Caco-2 (cell line): Measurements from ENCODE around the gene PADI2. TPM values are rescaled to one million over a fixed set of nuclear protein-coding genes. Genes with fewer than 3 reads are reported as not detected.

ENCODE experiments used
- BruUV-seq: library from RNA; stranded (reverse); fragments of 400-500 nt; replicated peaks from 2 replicates; lab custom pipeline; 2021; lab: Mats Ljungman, UMichigan
- CTCF ChIA-PET: fragments of 300-600 bp; sonication (Branson Sonifier 250); formaldehyde crosslinking; loops from one replicate; lab custom pipeline; 2022; ENCODE audit warnings: antibody characterized with exemption; lab: Charles Lee
- POLR2A ChIA-PET: fragments of 300-600 bp; sonication (Branson Sonifier 250); formaldehyde crosslinking; loops from one replicate; lab custom pipeline; 2022; ENCODE audit warnings: antibody characterized with exemption; lab: Charles Lee
- DNase-seq, 2 experiments: peaks; one replicate each; pipeline versions ENCODE4 v3.0.0 to v3.0.0-alpha.2; 2020 to 2022
- H3K27me3 ChIP-seq: replicated peaks from 2 replicates; pipeline ENCODE4 v1.6.0; 2011; ENCODE audit warnings: low read length; ENCODE audit not compliant: control insufficient read depth, insufficient read depth
- H3K36me3 ChIP-seq: 2 replicates; pipeline ENCODE4 v1.5.1; 2011; ENCODE audit warnings: low read length; ENCODE audit not compliant: control insufficient read depth, insufficient read depth
- H3K4me1 ChIP-seq: fragments of 250-450 bp; sonication (Bioruptor Pico); 2 replicates; pipeline ENCODE4 v1.5.1; 2020; ENCODE audit warnings: mild to moderate bottlenecking
- H3K4me3 ChIP-seq: 2 replicates; pipeline ENCODE4 v1.5.1; 2011; ENCODE audit warnings: low read depth, mild to moderate bottlenecking, control low read depth, low read length
- H3K9me3 ChIP-seq: fragments of 250-450 bp; sonication (Bioruptor Pico); 2 replicates; pipeline ENCODE4 v1.5.1; 2020; ENCODE audit warnings: mild to moderate bottlenecking, moderate library complexity
- H3K27ac Mint-ChIP-seq: one replicate; pipeline ENCODE4 v1.8.0; 2022; ENCODE audit warnings: mixed read lengths; ENCODE audit not compliant: unreplicated experiment
- H3K27me3 Mint-ChIP-seq: one replicate; pipeline ENCODE4 v1.8.0; 2022; ENCODE audit warnings: mixed read lengths; ENCODE audit not compliant: insufficient read depth, unreplicated experiment
- H3K36me3 Mint-ChIP-seq: one replicate; pipeline ENCODE4 v1.8.0; 2022; ENCODE audit warnings: mild to moderate bottlenecking, mixed read lengths; ENCODE audit not compliant: insufficient read depth, unreplicated experiment
- H3K4me1 Mint-ChIP-seq: one replicate; pipeline ENCODE4 v1.8.0; 2022; ENCODE audit warnings: low read depth, mixed read lengths; ENCODE audit not compliant: unreplicated experiment
- H3K4me3 Mint-ChIP-seq: one replicate; pipeline ENCODE4 v1.8.0; 2022; ENCODE audit warnings: mild to moderate bottlenecking, moderate library complexity, mixed read lengths; ENCODE audit not compliant: unreplicated experiment
- H3K9me3 Mint-ChIP-seq: one replicate; pipeline ENCODE4 v1.8.0; 2022; ENCODE audit warnings: mixed read lengths; ENCODE audit not compliant: unreplicated experiment
- intact Hi-C: fragments of 100-400 bp; cut with micrococcal nuclease; formaldehyde crosslinking; loops from one replicate; pipeline ENCODE4 v1.10.0; 2022; ENCODE audit not compliant: unreplicated experiment
- total RNA-seq: library from RNA; stranded (reverse); gene quantifications from 2 replicates; pipeline ENCODE4 v1.2.3, GENCODE V29; 2022
- TF ChIP-seq, protein P1 (sequence below), 2 experiments: fragments of 200-600 bp in 1 of 2; IDR thresholded peaks; 1 replicate in 1 of 2; 2 replicates in 1 of 2; pipeline versions ENCODE4 v1.5.1 to v1.8.0; 2011 to 2022; ENCODE audit warnings: antibody characterized with exemption in 1 of 2, control low read depth in 1 of 2, inconsistent platforms in 1 of 2, low read depth in 1 of 2, low read length in 1 of 2, mild to moderate bottlenecking in 1 of 2, moderate library complexity in 1 of 2; ENCODE audit not compliant: insufficient read depth in 1 of 2, severe bottlenecking in 1 of 2, unreplicated experiment in 1 of 2

Gene PADI2
- total RNA-seq, 1 experiment from 2014 or later, result 0.73 TPM

GRCh38 chr1:17017435-17017834 is 101.8 kb downstream of the PADI2 start:
- Mint-ChIP-seq H3K27me3 (no peaks in the 10 kb centered on the region), H3K27ac (no peak overlapping the region), H3K36me3 (peaks cover 25% of the 10 kb centered on the region), H3K4me1 (peaks cover 5% of the 10 kb centered on the region), H3K9me3 (no peaks in the 10 kb centered on the region), H3K4me3 (no peak overlapping the region)
- no peaks in the 10 kb centered on the region for H3K27me3 ChIP-seq
- intact Hi-C loops, result no loop called here
- H3K4me3 ChIP-seq, result no peak overlapping the region
- H3K9me3 ChIP-seq, result no peaks in the 10 kb centered on the region
- ChIA-PET CTCF (no interaction called here), POLR2A (interaction anchor here (0.6 kb wide), 1 partner anchor 421 kb away, joined by 8 read pairs; no protein-coding TSS in a partner anchor)
- no peaks in the 10 kb centered on the region; the same call in none of the 2 replicates for H3K36me3 ChIP-seq
- peaks cover 22% of the 10 kb centered on the region for H3K4me1 ChIP-seq
- BruUV-seq, result no TSS peak
- peak in 1 of 2 experiments; percentile 7 for DNase-seq
- TF ChIP-seq, protein P1, sequence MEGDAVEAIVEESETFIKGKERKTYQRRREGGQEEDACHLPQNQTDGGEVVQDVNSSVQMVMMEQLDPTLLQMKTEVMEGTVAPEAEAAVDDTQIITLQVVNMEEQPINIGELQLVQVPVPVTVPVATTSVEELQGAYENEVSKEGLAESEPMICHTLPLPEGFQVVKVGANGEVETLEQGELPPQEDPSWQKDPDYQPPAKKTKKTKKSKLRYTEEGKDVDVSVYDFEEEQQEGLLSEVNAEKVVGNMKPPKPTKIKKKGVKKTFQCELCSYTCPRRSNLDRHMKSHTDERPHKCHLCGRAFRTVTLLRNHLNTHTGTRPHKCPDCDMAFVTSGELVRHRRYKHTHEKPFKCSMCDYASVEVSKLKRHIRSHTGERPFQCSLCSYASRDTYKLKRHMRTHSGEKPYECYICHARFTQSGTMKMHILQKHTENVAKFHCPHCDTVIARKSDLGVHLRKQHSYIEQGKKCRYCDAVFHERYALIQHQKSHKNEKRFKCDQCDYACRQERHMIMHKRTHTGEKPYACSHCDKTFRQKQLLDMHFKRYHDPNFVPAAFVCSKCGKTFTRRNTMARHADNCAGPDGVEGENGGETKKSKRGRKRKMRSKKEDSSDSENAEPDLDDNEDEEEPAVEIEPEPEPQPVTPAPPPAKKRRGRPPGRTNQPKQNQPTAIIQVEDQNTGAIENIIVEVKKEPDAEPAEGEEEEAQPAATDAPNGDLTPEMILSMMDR (IDR thresholded peaks at IDR 0.05; ENCODE audit: insufficient read depth in 1 of 2, low read depth in 1 of 2, low read length in 1 of 2, severe bottlenecking in 1 of 2, unreplicated experiment in 1 of 2), result no peak

Other genes with a start within 250 kb of the PADI2 start
- gene RNU1-2, start 223.5 kb downstream of the PADI2 start, total RNA-seq, result 1,622 and 1,638 TPM in 2 replicates
- gene CROCC, start 197.5 kb downstream of the PADI2 start, total RNA-seq, result 7.6 and 9.1 TPM in 2 replicates
- gene MFAP2, start 138.8 kb downstream of the PADI2 start, total RNA-seq, result 20.5 and 22.7 TPM in 2 replicates
- gene ATP13A2, start 107.5 kb downstream of the PADI2 start, total RNA-seq, result 58.4 and 61.6 TPM in 2 replicates
- 85.1 and 91.5 TPM in 2 replicates for gene SDHB, start 65.4 kb downstream of the PADI2 start, total RNA-seq
- not detected in 2 replicates for gene PADI1, start 85.7 kb upstream of the PADI2 start, total RNA-seq
- not detected in 2 replicates for gene PADI3, start 129.6 kb upstream of the PADI2 start, total RNA-seq
- gene PADI4, start 188.7 kb upstream of the PADI2 start, total RNA-seq, result not detected in 2 replicates